Fibroblast of lung (primary cell): ENCODE measurements around the gene GTF3C6.
"Not testable (repeated sequence)": the region's sequence is repeated elsewhere in the genome, so short reads cannot be mapped to it uniquely, and the experiment has no call there.

Experiments used
- EZH2 ChIP-seq: IDR thresholded peaks from 2 replicates; pipeline ENCODE4 v1.5.1; 2012; ENCODE audit warnings: low read length, control low read depth, mild to moderate bottlenecking; ENCODE audit errors: missing control alignments
- TF ChIP-seq, protein P1 (sequence below), 2 donors: IDR thresholded peaks in 1 of 2; conservative IDR thresholded peaks in 1 of 2; 1 replicate in 1 of 2; 2 replicates in 1 of 2; pipeline ENCODE4 v1.5.1; 2011 to 2012; ENCODE audit warnings: low read length in 2 of 2, control low read depth in 1 of 2, inconsistent platforms in 1 of 2, low read depth in 1 of 2, mild to moderate bottlenecking in 1 of 2

GRCh38 chr6:110968661-110969060 is 10.2 kb downstream of the GTF3C6 start:
- TF ChIP-seq, protein P1, sequence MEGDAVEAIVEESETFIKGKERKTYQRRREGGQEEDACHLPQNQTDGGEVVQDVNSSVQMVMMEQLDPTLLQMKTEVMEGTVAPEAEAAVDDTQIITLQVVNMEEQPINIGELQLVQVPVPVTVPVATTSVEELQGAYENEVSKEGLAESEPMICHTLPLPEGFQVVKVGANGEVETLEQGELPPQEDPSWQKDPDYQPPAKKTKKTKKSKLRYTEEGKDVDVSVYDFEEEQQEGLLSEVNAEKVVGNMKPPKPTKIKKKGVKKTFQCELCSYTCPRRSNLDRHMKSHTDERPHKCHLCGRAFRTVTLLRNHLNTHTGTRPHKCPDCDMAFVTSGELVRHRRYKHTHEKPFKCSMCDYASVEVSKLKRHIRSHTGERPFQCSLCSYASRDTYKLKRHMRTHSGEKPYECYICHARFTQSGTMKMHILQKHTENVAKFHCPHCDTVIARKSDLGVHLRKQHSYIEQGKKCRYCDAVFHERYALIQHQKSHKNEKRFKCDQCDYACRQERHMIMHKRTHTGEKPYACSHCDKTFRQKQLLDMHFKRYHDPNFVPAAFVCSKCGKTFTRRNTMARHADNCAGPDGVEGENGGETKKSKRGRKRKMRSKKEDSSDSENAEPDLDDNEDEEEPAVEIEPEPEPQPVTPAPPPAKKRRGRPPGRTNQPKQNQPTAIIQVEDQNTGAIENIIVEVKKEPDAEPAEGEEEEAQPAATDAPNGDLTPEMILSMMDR (conservative IDR thresholded peaks at IDR 0.05 in 1 of 2, IDR thresholded peaks at IDR 0.05 in 1 of 2; ENCODE audit: low read depth in 1 of 2, low read length in 2 of 2), result not testable (repeated sequence)
- TF ChIP-seq EZH2, result not testable (repeated sequence)
